ENCODE data around the gene FSCN2.

DNA sequence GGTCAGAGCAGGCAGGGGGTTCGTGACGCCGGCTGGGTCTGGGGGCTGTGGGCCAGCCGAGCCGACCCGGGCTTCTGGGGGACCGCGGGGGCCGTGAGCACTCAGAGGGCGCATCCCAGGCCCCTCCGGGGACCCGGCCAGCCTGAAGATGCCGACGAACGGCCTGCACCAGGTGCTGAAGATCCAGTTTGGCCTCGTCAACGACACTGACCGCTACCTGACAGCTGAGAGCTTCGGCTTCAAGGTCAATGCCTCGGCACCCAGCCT lies 140 bp downstream of the FSCN2 start:
- no peak for TF ChIP-seq EZH2 (IDR thresholded peaks at IDR 0.05; ENCODE audit: low read length)
- TF ChIP-seq, protein P1, sequence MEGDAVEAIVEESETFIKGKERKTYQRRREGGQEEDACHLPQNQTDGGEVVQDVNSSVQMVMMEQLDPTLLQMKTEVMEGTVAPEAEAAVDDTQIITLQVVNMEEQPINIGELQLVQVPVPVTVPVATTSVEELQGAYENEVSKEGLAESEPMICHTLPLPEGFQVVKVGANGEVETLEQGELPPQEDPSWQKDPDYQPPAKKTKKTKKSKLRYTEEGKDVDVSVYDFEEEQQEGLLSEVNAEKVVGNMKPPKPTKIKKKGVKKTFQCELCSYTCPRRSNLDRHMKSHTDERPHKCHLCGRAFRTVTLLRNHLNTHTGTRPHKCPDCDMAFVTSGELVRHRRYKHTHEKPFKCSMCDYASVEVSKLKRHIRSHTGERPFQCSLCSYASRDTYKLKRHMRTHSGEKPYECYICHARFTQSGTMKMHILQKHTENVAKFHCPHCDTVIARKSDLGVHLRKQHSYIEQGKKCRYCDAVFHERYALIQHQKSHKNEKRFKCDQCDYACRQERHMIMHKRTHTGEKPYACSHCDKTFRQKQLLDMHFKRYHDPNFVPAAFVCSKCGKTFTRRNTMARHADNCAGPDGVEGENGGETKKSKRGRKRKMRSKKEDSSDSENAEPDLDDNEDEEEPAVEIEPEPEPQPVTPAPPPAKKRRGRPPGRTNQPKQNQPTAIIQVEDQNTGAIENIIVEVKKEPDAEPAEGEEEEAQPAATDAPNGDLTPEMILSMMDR (optimal IDR thresholded peaks at IDR 0.05 in 1 of 3, IDR thresholded peaks at IDR 0.05 in 1 of 3, conservative IDR thresholded peaks at IDR 0.05 in 1 of 3; ENCODE audit: extremely low read depth in 1 of 3, insufficient read depth in 2 of 3, low read length in 3 of 3): no peak
